Caco-2 (cell line): ENCODE data around the gene PMP22. TPM values are rescaled to one million over a fixed set of nuclear protein-coding genes. Genes with fewer than 3 reads are reported as not detected.
A peak's percentile ranks its signal among the peaks of the same experiment; 100 is the strongest.

Experiments
- BruUV-seq: library from RNA; stranded (reverse); fragments of 400-500 nt; replicated peaks from 2 replicates; lab custom pipeline; 2021; lab: Mats Ljungman, UMichigan
- CTCF ChIA-PET: fragments of 300-600 bp; sonication (Branson Sonifier 250); formaldehyde crosslinking; loops from one replicate; lab custom pipeline; 2022; ENCODE audit warnings: antibody characterized with exemption; lab: Charles Lee
- POLR2A ChIA-PET: fragments of 300-600 bp; sonication (Branson Sonifier 250); formaldehyde crosslinking; loops from one replicate; lab custom pipeline; 2022; ENCODE audit warnings: antibody characterized with exemption; lab: Charles Lee
- DNase-seq, 2 experiments: peaks; one replicate each; pipeline versions ENCODE4 v3.0.0 to v3.0.0-alpha.2; 2020 to 2022
- H3K27me3 ChIP-seq: replicated peaks from 2 replicates; pipeline ENCODE4 v1.6.0; 2011; ENCODE audit warnings: low read length; ENCODE audit not compliant: control insufficient read depth, insufficient read depth
- H3K36me3 ChIP-seq: 2 replicates; pipeline ENCODE4 v1.5.1; 2011; ENCODE audit warnings: low read length; ENCODE audit not compliant: control insufficient read depth, insufficient read depth
- H3K4me1 ChIP-seq: fragments of 250-450 bp; sonication (Bioruptor Pico); 2 replicates; pipeline ENCODE4 v1.5.1; 2020; ENCODE audit warnings: mild to moderate bottlenecking
- H3K4me3 ChIP-seq: 2 replicates; pipeline ENCODE4 v1.5.1; 2011; ENCODE audit warnings: low read depth, mild to moderate bottlenecking, control low read depth, low read length
- H3K9me3 ChIP-seq: fragments of 250-450 bp; sonication (Bioruptor Pico); 2 replicates; pipeline ENCODE4 v1.5.1; 2020; ENCODE audit warnings: mild to moderate bottlenecking, moderate library complexity
- H3K27ac Mint-ChIP-seq: one replicate; pipeline ENCODE4 v1.8.0; 2022; ENCODE audit warnings: mixed read lengths; ENCODE audit not compliant: unreplicated experiment
- H3K27me3 Mint-ChIP-seq: one replicate; pipeline ENCODE4 v1.8.0; 2022; ENCODE audit warnings: mixed read lengths; ENCODE audit not compliant: insufficient read depth, unreplicated experiment
- H3K36me3 Mint-ChIP-seq: one replicate; pipeline ENCODE4 v1.8.0; 2022; ENCODE audit warnings: mild to moderate bottlenecking, mixed read lengths; ENCODE audit not compliant: insufficient read depth, unreplicated experiment
- H3K4me1 Mint-ChIP-seq: one replicate; pipeline ENCODE4 v1.8.0; 2022; ENCODE audit warnings: low read depth, mixed read lengths; ENCODE audit not compliant: unreplicated experiment
- H3K4me3 Mint-ChIP-seq: one replicate; pipeline ENCODE4 v1.8.0; 2022; ENCODE audit warnings: mild to moderate bottlenecking, moderate library complexity, mixed read lengths; ENCODE audit not compliant: unreplicated experiment
- H3K9me3 Mint-ChIP-seq: one replicate; pipeline ENCODE4 v1.8.0; 2022; ENCODE audit warnings: mixed read lengths; ENCODE audit not compliant: unreplicated experiment
- intact Hi-C: fragments of 100-400 bp; cut with micrococcal nuclease; formaldehyde crosslinking; loops from one replicate; pipeline ENCODE4 v1.10.0; 2022; ENCODE audit not compliant: unreplicated experiment
- total RNA-seq: library from RNA; stranded (reverse); gene quantifications from 2 replicates; pipeline ENCODE4 v1.2.3, GENCODE V29; 2022
- TF ChIP-seq, protein P1 (sequence below), 2 experiments: fragments of 200-600 bp in 1 of 2; IDR thresholded peaks; 1 replicate in 1 of 2; 2 replicates in 1 of 2; pipeline versions ENCODE4 v1.5.1 to v1.8.0; 2011 to 2022; ENCODE audit warnings: antibody characterized with exemption in 1 of 2, control low read depth in 1 of 2, inconsistent platforms in 1 of 2, low read depth in 1 of 2, low read length in 1 of 2, mild to moderate bottlenecking in 1 of 2, moderate library complexity in 1 of 2; ENCODE audit not compliant: insufficient read depth in 1 of 2, severe bottlenecking in 1 of 2, unreplicated experiment in 1 of 2

Gene PMP22
- total RNA-seq, 1 experiment from 2014 or later = 7.3 TPM

DNA sequence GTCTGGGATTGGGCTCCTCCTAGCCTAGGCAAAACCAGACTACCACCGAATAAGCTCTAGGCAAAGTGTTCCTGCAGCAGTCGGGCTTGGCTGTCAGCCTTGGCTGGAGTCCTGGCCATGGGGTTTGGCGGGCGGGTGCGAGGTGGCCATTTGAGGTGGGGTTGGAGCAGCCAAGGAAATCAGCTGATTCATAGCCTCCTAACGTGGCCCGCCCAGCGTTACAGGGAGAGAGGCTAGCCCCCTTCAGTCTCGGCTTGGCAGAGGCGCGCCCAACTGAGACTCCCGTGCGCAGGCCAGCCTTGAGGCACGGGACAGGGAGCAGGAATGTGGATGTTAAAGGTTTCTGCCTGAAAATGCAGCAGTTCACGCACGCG, 1.9 kb downstream of the PMP22 start:
- TF ChIP-seq, protein P1, sequence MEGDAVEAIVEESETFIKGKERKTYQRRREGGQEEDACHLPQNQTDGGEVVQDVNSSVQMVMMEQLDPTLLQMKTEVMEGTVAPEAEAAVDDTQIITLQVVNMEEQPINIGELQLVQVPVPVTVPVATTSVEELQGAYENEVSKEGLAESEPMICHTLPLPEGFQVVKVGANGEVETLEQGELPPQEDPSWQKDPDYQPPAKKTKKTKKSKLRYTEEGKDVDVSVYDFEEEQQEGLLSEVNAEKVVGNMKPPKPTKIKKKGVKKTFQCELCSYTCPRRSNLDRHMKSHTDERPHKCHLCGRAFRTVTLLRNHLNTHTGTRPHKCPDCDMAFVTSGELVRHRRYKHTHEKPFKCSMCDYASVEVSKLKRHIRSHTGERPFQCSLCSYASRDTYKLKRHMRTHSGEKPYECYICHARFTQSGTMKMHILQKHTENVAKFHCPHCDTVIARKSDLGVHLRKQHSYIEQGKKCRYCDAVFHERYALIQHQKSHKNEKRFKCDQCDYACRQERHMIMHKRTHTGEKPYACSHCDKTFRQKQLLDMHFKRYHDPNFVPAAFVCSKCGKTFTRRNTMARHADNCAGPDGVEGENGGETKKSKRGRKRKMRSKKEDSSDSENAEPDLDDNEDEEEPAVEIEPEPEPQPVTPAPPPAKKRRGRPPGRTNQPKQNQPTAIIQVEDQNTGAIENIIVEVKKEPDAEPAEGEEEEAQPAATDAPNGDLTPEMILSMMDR (IDR thresholded peaks at IDR 0.05; ENCODE audit: insufficient read depth in 1 of 2, low read depth in 1 of 2, low read length in 1 of 2, severe bottlenecking in 1 of 2, unreplicated experiment in 1 of 2) = no peak
- Histone ChIP-seq H3K36me3 (no peaks in the 10 kb centered on the region), H3K27me3 (no peaks in the 10 kb centered on the region; the same call in 1 of the 2 replicates), H3K9me3 (no peaks in the 10 kb centered on the region), H3K4me1 (no peaks in the 10 kb centered on the region), H3K4me3 (peak overlapping the region; percentile 25)
- H3K4me3 Mint-ChIP-seq = peak overlapping the region; percentile 85
- ChIA-PET CTCF (interaction anchor here (0.9 kb wide), 1 partner anchor 240 kb away, joined by 5 read pairs; no protein-coding TSS in a partner anchor), POLR2A (no interaction called here)
- no peaks in the 10 kb centered on the region for H3K36me3 Mint-ChIP-seq
- H3K27me3 Mint-ChIP-seq = no peaks in the 10 kb centered on the region
- intact Hi-C loops = loop anchor here (2.0 kb wide), 1 partner anchor 194 kb away; no protein-coding TSS in a partner anchor
- no TSS peak for BruUV-seq
- DNase-seq = peak; percentile 11 to 42
- no peaks in the 10 kb centered on the region for H3K9me3 Mint-ChIP-seq
- no peaks in the 10 kb centered on the region for H3K4me1 Mint-ChIP-seq
- H3K27ac Mint-ChIP-seq = no peak overlapping the region

- H3K27me3 ChIP-seq = no peaks in the 10 kb centered on the region; the same call in 1 of the 2 replicates
- H3K36me3 Mint-ChIP-seq = no peaks in the 10 kb centered on the region
- peak overlapping the region; percentile 25 for H3K4me3 ChIP-seq
- BruUV-seq = no TSS peak
- no peaks in the 10 kb centered on the region for H3K36me3 ChIP-seq
- no peaks in the 10 kb centered on the region for H3K27me3 Mint-ChIP-seq
- no peaks in the 10 kb centered on the region for H3K9me3 ChIP-seq
- H3K4me3 Mint-ChIP-seq = peak overlapping the region; percentile 85
- POLR2A ChIA-PET = no interaction called here
- CTCF ChIA-PET = interaction anchor here (0.9 kb wide), 1 partner anchor 240 kb away, joined by 5 read pairs; no protein-coding TSS in a partner anchor
- intact Hi-C loops = loop anchor here (2.0 kb wide), 1 partner anchor 194 kb away; no protein-coding TSS in a partner anchor
- TF ChIP-seq, protein P1 (IDR thresholded peaks at IDR 0.05; ENCODE audit: insufficient read depth in 1 of 2, low read depth in 1 of 2, low read length in 1 of 2, severe bottlenecking in 1 of 2, unreplicated experiment in 1 of 2) = no peak
- H3K9me3 Mint-ChIP-seq = no peaks in the 10 kb centered on the region
- no peaks in the 10 kb centered on the region for H3K4me1 ChIP-seq
- H3K4me1 Mint-ChIP-seq = no peaks in the 10 kb centered on the region
- no peak overlapping the region for H3K27ac Mint-ChIP-seq
- peak; percentile 11 to 46 for DNase-seq
Observed at GRCh38 chr17:15262291-15263205, 2.6 kb downstream of the PMP22 start.

DNA sequence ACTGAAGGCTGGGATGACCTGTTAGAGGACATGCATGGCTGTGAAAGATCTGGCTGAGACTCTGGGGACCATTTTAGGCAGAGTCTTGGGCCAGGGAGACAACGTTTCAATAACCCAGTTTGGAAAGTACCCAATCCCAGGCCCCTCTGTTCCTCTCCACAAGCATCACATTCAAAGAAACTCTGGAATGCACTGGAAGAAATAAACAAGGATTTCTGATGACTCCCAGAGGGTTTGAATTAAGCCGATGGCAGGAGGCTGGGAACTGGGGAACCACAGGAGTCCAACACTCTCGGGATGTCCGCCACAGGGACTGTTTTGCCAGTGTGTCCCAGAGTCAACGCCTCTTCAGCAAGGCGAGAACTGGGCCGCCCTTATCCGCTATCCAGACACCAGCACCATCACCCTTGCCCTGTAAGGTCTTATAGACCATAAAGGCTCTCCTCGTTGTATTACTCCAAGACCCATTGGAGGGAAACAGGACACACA, 3.3 kb downstream of the PMP22 start:
- POLR2A ChIA-PET = no interaction called here
- Mint-ChIP-seq H3K4me1 (no peaks in the 10 kb centered on the region), H3K4me3 (peak overlapping the region; percentile 85), H3K27me3 (no peaks in the 10 kb centered on the region), H3K27ac (no peak overlapping the region), H3K9me3 (no peaks in the 10 kb centered on the region), H3K36me3 (no peaks in the 10 kb centered on the region)
- Histone ChIP-seq H3K36me3 (no peaks in the 10 kb centered on the region), H3K4me1 (no peaks in the 10 kb centered on the region), H3K27me3 (no peaks in the 10 kb centered on the region; the same call in 1 of the 2 replicates), H3K9me3 (no peaks in the 10 kb centered on the region), H3K4me3 (peak overlapping the region; percentile 43)
- TF ChIP-seq, protein P1 (IDR thresholded peaks at IDR 0.05; ENCODE audit: insufficient read depth in 1 of 2, low read depth in 1 of 2, low read length in 1 of 2, severe bottlenecking in 1 of 2, unreplicated experiment in 1 of 2) = no peak
- intact Hi-C loops = loop anchor here (2.0 kb wide), 1 partner anchor 195 kb away; no protein-coding TSS in a partner anchor
- peak in 1 of 2 experiments; percentile 2 for DNase-seq
- CTCF ChIA-PET = interaction anchor here (1.0 to 1.5 kb wide), 2 partner anchors 195 to 241 kb away, joined by 4 to 8 read pairs; no protein-coding TSS in a partner anchor
- no TSS peak for BruUV-seq
